Mucosa of rectum (tissue), 2 donors: Measurements from ENCODE around the gene CCDC15.
A peak's percentile ranks its signal among the peaks of the same experiment; 100 is the strongest.

ENCODE experiments used
- H3K27ac ChIP-seq, 2 donors: one replicate each; pipeline ENCODE4 v1.7.0; 2013; ENCODE audit warnings: inconsistent platforms in 2 of 2, low read depth in 2 of 2, low read length in 2 of 2
- H3K27me3 ChIP-seq, 2 donors: one replicate each; pipeline ENCODE4 v1.7.0; 2013; ENCODE audit warnings: low read length in 2 of 2; ENCODE audit not compliant: control insufficient read depth in 2 of 2, insufficient read depth in 2 of 2
- H3K36me3 ChIP-seq, 2 donors: one replicate each; pipeline ENCODE4 v1.7.0; 2013; ENCODE audit warnings: low read length in 2 of 2; ENCODE audit not compliant: control insufficient read depth in 2 of 2, insufficient read depth in 2 of 2
- H3K4me1 ChIP-seq, 2 donors: one replicate each; pipeline ENCODE4 v1.7.0; 2013; ENCODE audit warnings: low read length in 2 of 2, mild to moderate bottlenecking in 1 of 2; ENCODE audit not compliant: control insufficient read depth in 2 of 2, insufficient read depth in 2 of 2
- H3K4me3 ChIP-seq, 2 donors: one replicate each; pipeline ENCODE4 v1.7.0; 2013; ENCODE audit warnings: low read length in 2 of 2
- H3K9ac ChIP-seq, 2 donors: one replicate each; pipeline ENCODE4 v1.7.0; 2013; ENCODE audit warnings: low read length in 2 of 2, low read depth in 1 of 2, mild to moderate bottlenecking in 1 of 2
- H3K9me3 ChIP-seq, 2 donors: one replicate each; pipeline ENCODE4 v1.7.0; 2013; ENCODE audit warnings: low read length in 2 of 2; ENCODE audit not compliant: control insufficient read depth in 2 of 2
- donor health status: healthy.
- donor health status: Normal muscosa, but diverticular disease.

CCDC15 gene

DNA sequence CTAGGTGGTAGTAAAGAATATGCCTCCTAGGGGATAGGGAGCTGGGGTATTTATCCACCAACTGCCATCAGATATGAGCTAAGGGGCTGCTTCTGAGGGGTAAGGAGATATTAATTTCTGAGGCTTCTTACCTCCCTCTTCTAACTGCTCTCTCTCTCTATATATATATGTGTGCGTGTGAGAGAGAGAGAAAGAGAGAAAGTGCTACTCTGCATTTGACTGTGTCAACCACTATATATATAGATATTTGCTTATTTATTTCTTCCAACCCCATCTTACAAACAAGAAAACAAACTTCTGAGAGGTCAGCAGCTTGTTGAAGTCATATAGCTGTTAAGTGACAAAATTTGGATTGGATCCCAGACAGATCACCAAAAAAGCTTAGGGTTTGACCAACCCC, 12.3 kb upstream of the CCDC15 start:
- Histone ChIP-seq H3K27me3 (no peaks in the 10 kb centered on the region), H3K4me1 (no peaks in the 10 kb centered on the region), H3K9me3 (no peaks in the 10 kb centered on the region), H3K4me3 (no peak overlapping the region), H3K27ac (no peak overlapping the region), H3K36me3 (no peaks in the 10 kb centered on the region), H3K9ac (no peak overlapping the region)

- Histone ChIP-seq H3K9ac (no peak overlapping the region), H3K27me3 (no peaks in the 10 kb centered on the region), H3K27ac (no peak overlapping the region), H3K9me3 (no peaks in the 10 kb centered on the region), H3K4me3 (no peak overlapping the region), H3K4me1 (no peaks in the 10 kb centered on the region), H3K36me3 (no peaks in the 10 kb centered on the region)
These were observed 11.3 kb upstream of the CCDC15 start for GRCh38 chr11:124942466-124943253.

DNA sequence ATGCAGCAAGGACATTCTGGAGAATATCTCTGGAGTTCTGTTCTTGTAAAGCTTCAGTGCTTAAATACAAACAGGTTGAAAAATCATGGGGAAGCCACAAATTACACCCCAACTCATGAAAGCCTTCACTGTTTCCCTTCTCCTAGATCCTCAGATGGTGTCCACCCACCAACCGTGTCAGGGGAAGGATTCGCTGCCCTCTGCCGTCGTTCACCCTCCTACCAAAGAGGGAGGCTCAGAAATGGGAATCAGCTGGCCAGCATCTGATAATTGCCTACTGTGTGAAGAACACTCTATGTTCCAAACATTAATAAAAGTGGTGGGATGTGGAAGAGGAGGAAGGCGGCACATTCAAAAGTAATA, 10.8 kb upstream of the CCDC15 start:
- H3K4me3 ChIP-seq: no peak overlapping the region
- no peaks in the 10 kb centered on the region for H3K9me3 ChIP-seq
- no peak overlapping the region for H3K9ac ChIP-seq
- H3K27me3 ChIP-seq: no peaks in the 10 kb centered on the region
- H3K4me1 ChIP-seq: no peaks in the 10 kb centered on the region
- H3K27ac ChIP-seq: no peak overlapping the region
- no peaks in the 10 kb centered on the region for H3K36me3 ChIP-seq

DNA sequence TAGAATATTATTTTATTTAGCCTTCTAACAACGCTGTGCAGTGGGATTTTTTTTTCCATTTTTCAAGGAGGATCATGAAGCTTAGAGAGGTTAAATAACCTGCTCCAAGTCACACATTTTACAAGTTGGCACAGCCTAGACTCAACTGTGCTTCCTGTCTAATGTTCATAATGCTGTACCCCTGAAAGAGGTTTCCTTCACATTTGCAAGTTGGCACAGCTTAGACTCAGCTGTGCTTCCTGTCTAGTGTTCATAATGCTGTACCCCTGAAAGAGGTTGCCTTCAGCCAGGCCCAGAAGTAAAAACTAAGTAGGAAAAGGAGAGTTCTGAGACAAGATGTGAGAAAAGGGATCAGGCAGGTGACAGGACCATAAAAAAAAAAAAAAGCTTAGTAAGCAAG, 10.3 kb upstream of the CCDC15 start:
- Histone ChIP-seq H3K27me3 (no peaks in the 10 kb centered on the region), H3K4me1 (no peaks in the 10 kb centered on the region), H3K4me3 (no peak overlapping the region), H3K36me3 (no peaks in the 10 kb centered on the region), H3K9ac (no peak overlapping the region), H3K27ac (no peak overlapping the region), H3K9me3 (no peaks in the 10 kb centered on the region)

- Histone ChIP-seq H3K9ac (no peak overlapping the region), H3K27ac (no peak overlapping the region)
These were observed 9.4 kb upstream of the CCDC15 start for GRCh38 chr11:124944565-124944964.

DNA sequence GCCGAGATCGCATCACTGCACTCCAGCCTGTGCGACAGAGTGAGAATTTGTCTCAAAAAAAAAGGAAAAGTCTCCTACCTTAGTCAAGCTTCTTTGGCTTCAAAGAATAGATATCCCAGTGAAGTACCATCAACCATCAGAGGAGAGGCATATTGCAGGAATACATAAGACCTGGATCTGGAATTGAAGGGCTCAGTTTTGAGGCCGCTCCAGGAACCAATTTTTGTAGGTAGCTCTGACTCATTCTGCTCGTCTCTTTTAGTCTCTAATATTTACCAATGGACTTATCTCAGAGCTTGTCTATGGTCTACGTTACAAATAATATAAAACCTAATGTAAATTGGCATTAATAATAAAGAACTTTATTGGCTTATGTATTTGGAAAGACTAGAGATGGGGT, 8.2 kb upstream of the CCDC15 start:
- Histone ChIP-seq H3K27ac (no peak overlapping the region), H3K9me3 (no peaks in the 10 kb centered on the region), H3K9ac (no peak overlapping the region), H3K27me3 (no peaks in the 10 kb centered on the region), H3K36me3 (no peaks in the 10 kb centered on the region), H3K4me3 (no peak overlapping the region), H3K4me1 (no peaks in the 10 kb centered on the region)

More at GRCh38 chr11:124944565-124944964, 9.4 kb upstream of the CCDC15 start:
- no peaks in the 10 kb centered on the region for H3K9me3 ChIP-seq
- no peak overlapping the region for H3K4me3 ChIP-seq
- no peaks in the 10 kb centered on the region for H3K4me1 ChIP-seq
- no peaks in the 10 kb centered on the region for H3K36me3 ChIP-seq
- H3K27me3 ChIP-seq: no peaks in the 10 kb centered on the region

GRCh38 chr11:124946735-124947141, 7.3 kb upstream of the CCDC15 start:
- no peaks in the 10 kb centered on the region for H3K27me3 ChIP-seq
- H3K4me3 ChIP-seq: no peak overlapping the region
- no peak overlapping the region for H3K27ac ChIP-seq
- H3K36me3 ChIP-seq: no peaks in the 10 kb centered on the region
- H3K9ac ChIP-seq: no peak overlapping the region
- no peaks in the 10 kb centered on the region for H3K4me1 ChIP-seq
- H3K9me3 ChIP-seq: no peaks in the 10 kb centered on the region

GRCh38 chr11:124950601-124951330, 3.2 kb upstream of the CCDC15 start:
- no peaks in the 10 kb centered on the region for H3K36me3 ChIP-seq
- H3K4me3 ChIP-seq: no peak overlapping the region
- H3K27ac ChIP-seq: no peak overlapping the region
- no peak overlapping the region for H3K9ac ChIP-seq
- no peaks in the 10 kb centered on the region for H3K9me3 ChIP-seq
- H3K4me1 ChIP-seq: peaks cover 8 to 10% of the 10 kb centered on the region in 2 donors
- no peaks in the 10 kb centered on the region for H3K27me3 ChIP-seq

GRCh38 chr11:124951341-124951740, 2.7 kb upstream of the CCDC15 start:
- no peak overlapping the region for H3K9ac ChIP-seq
- no peaks in the 10 kb centered on the region for H3K36me3 ChIP-seq
- H3K4me1 ChIP-seq: peaks cover 8 to 10% of the 10 kb centered on the region in 2 donors
- no peak overlapping the region for H3K27ac ChIP-seq
- no peak overlapping the region for H3K4me3 ChIP-seq
- no peaks in the 10 kb centered on the region for H3K27me3 ChIP-seq
- no peaks in the 10 kb centered on the region for H3K9me3 ChIP-seq

- Histone ChIP-seq H3K4me3 (peak overlapping the region; percentile 93 to 97), H3K27me3 (no peaks in the 10 kb centered on the region), H3K36me3 (no peaks in the 10 kb centered on the region), H3K27ac (no peak overlapping the region), H3K9me3 (no peaks in the 10 kb centered on the region), H3K4me1 (peaks cover 8 to 10% of the 10 kb centered on the region in 2 donors), H3K9ac (peak overlapping the region; percentile 60 to 83)
These were observed 571 bp downstream of the CCDC15 start for GRCh38 chr11:124954590-124954955.
